KOPT-K1 (cell line): ENCODE measurements around the gene CNPY1.

Experiments used
- H3K27ac ChIP-seq: fragments of 200-600 bp; sonication (generic); 2 replicates; pipeline ENCODE4 v1.5.1; 2016; ENCODE audit warnings: antibody characterized with exemption, mild to moderate bottlenecking, low read depth, low read length; ENCODE audit not compliant: poor library complexity, severe bottlenecking
- H3K36me3 ChIP-seq: fragments of 200-600 bp; sonication (generic); 2 replicates; pipeline ENCODE4 v1.5.1; 2017; ENCODE audit warnings: antibody characterized with exemption, mild to moderate bottlenecking, low read length, moderate library complexity; ENCODE audit not compliant: insufficient read depth
- H3K9me3 ChIP-seq: fragments of 200-600 bp; sonication (generic); 2 replicates; pipeline ENCODE4 v1.5.1; 2017; ENCODE audit warnings: antibody characterized with exemption, low read length, mild to moderate bottlenecking; ENCODE audit not compliant: insufficient read depth, poor library complexity, severe bottlenecking

The CNPY1 gene

DNA sequence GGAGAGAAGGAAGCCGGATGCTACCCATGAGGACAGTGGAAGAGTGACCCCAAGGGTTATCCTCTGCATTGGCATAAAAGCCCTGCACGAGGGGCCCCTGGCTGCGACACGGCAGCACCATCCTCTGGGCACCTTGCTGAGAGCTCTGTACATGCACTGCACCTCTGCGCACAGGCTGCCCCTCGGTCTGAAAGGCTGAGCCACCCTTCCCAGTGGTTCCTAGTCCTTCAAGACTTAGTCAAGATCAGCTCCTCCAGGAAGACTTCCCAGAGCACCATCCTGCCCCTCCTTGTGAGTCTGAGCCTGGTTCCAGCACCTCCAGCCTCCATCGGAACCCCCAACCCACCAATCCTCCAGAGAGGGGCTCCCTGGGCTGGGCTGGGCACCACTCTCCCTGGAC is 37.9 kb upstream of the CNPY1 start:
- Histone ChIP-seq H3K27ac (no peak overlapping the region), H3K9me3 (no peaks in the 10 kb centered on the region), H3K36me3 (no peaks in the 10 kb centered on the region)

DNA sequence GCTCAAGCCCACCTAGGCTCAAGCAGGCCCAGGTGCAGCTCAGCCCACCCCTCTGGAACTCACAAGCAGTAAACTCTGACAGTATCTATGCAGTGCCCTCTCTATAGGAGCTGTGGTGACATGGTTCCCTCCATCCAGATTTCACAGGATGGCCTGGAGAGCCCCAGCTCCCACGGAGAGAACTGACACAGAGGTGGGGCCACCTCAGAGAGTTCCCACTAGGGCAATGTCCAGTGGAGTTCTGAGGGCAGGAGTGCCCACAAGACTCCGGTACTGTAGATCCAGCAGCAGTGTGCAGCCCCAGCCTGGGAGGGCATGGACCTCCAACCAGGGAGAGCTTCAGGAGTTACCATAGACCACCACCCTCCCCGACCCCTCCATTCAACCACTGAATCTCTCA is 37.3 kb upstream of the CNPY1 start:
- Histone ChIP-seq H3K9me3 (no peaks in the 10 kb centered on the region), H3K36me3 (no peaks in the 10 kb centered on the region), H3K27ac (no peak overlapping the region)

DNA sequence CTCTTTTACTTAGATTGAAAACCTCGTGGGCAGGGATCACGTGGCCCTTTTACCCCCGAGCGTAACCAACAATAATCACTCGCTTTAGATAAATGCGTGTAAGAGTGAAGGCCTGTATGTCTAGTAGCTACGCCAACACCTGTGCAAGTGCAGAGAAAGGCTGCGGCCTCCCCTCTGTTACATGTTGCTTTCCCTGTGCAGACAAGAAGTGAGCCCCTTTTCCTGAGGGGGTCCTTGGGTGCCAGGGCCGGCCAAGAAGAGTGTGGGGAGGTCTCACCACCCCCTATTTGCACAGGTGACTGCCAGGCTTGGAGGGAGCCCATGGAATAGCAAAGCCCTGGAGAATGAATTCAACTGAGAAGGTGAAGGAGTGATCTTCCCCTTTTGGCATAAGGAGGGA is 35.6 kb upstream of the CNPY1 start:
- no peak overlapping the region for H3K27ac ChIP-seq
- no peaks in the 10 kb centered on the region for H3K36me3 ChIP-seq
- H3K9me3 ChIP-seq = no peaks in the 10 kb centered on the region

DNA sequence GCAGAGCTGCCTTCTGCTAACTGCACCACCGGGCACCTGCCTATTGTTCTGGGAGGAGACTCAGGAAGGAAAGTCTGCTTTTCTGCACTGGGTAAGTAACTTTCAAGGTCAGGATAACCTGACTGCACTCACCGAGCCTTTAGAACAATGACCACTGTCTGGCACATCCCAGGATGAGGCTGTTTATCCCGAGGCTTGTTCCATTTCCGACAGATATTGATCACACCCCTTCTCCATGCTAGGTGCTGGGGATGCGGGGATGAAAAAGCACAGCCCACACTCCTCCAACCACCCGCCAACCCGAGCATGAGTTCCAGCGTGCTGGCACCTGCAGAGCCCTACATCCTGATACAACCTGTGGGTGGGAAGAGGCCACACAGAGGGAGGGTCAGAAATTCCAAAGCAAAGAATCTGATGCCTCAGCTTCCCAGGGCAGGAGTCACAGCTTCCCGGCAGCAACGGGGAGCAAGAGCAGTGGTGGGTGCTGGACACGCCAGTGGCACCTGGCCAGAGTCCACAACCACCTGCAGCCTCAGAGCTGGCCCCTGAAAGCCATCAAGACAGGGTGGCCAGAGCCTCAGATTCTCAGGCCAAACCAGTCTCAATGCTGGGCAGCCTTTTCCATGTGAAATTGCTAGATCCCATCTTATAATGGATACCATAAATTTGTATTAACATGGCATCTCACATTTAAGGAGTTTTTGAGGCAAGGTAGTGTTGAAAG is 34.9 kb upstream of the CNPY1 start:
- no peaks in the 10 kb centered on the region for H3K9me3 ChIP-seq
- H3K36me3 ChIP-seq = no peaks in the 10 kb centered on the region
- H3K27ac ChIP-seq = no peak overlapping the region

DNA sequence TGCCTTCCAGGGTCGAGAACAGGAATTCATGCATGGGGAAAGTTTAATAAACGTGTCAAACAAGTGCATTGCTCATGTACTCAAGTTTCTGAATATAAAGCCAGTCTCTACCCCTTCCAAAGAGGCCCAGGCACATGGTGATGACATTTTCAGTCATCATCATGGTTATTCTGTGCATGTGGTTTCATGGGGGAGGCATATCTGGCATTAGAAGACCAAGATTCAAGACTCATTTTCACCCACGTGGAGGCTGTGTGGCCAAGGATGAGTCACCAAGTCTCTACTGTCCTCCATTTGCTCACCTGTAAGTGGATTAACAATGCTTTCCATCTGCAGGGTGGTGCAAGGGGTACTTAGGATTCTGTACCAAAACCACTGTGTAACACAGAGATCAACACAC is 34.0 kb upstream of the CNPY1 start:
- no peaks in the 10 kb centered on the region for H3K9me3 ChIP-seq
- H3K27ac ChIP-seq = no peak overlapping the region
- no peaks in the 10 kb centered on the region for H3K36me3 ChIP-seq

DNA sequence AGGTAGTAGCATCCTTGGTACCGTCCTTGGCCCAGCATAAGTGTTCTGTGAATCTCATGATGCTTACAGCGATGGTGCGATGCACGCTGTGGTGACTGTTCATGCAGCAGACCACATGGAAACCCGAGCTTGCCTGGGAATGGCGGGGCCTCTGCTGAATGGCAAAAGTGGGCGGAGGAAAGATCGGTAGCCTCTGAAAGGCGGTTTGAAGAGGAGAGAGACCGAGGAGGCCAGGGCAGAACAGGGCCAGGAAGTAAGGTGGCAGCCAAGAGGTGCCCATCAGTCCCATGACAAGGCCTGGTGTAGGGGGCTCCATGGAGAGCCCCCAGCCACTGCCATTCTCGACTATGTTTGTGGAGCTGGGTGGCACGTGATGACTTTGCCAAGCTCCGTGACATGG is 33.2 kb upstream of the CNPY1 start:
- Histone ChIP-seq H3K27ac (no peak overlapping the region), H3K9me3 (no peaks in the 10 kb centered on the region), H3K36me3 (no peaks in the 10 kb centered on the region)

DNA sequence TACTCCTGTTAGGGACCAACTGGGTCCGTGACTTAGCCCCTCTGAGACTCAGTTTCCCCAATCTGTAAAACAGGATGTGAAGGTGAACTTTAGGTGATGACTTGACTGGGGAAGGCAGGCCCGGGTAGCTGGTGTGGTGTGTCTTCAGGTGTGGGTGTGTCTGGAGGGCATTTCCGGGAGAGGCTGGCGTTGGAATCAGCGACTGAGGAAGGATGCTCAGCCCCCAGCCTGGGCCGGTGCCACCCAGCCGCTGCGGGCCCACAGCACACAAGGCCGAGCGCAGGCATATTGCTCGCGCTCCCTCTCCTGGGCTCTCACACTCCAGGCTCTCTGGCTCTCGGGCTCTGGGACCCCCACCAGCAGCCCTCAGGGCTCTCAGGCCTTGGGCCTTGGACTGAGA is 31.7 kb upstream of the CNPY1 start:
- Histone ChIP-seq H3K27ac (no peak overlapping the region), H3K9me3 (no peaks in the 10 kb centered on the region), H3K36me3 (no peaks in the 10 kb centered on the region)

DNA sequence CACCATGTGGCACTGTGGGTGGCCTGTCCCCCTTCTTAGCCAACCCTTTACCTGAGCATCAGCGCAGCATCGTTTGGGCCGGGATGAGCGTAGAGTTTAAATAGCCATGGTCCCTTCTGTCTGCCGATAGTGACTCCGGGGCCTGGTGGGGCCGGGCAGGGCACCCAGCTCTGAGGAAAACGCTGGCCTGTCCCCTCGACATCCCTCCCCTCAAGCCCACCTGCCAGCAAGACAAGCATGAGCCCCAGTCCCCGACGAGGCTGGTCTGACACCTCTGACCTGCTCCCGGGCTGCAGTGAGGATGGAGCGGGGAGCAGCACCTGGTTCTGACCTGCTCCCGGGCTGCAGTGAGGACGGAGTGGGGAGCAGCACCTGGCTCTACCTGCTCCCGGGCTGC is 31.1 kb upstream of the CNPY1 start:
- H3K9me3 ChIP-seq = no peaks in the 10 kb centered on the region
- no peak overlapping the region for H3K27ac ChIP-seq
- H3K36me3 ChIP-seq = no peaks in the 10 kb centered on the region

DNA sequence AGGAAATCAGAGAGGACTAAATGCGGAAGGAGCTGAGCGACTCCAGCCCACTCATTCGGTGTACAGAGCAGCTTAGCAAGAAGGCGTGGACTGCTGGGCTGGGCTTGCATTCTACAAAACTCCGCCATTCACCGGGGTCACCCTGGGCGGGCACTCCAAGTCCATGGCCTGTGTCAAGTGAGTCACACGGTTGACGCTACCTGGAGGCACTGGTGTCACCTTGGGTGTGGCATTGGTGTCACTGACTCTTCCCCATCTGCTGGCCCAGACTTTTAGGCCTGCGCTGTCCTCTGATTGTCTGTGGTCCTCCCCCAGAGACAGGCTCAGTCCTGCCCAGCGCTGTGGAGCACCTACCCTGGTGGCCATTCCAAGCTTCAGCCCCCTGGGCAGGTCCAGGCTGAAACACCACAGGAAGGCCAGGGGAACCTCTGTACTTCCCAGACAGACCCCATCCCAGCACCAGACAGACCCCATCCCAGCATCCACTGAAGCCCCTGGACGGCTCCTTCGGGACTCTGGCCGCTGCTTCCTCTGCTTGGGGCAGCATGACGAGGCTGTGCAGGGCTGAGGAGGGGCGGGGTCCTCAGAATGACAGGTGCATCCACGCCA is 30.6 kb upstream of the CNPY1 start:
- Histone ChIP-seq H3K27ac (no peak overlapping the region), H3K9me3 (no peaks in the 10 kb centered on the region), H3K36me3 (no peaks in the 10 kb centered on the region)

DNA sequence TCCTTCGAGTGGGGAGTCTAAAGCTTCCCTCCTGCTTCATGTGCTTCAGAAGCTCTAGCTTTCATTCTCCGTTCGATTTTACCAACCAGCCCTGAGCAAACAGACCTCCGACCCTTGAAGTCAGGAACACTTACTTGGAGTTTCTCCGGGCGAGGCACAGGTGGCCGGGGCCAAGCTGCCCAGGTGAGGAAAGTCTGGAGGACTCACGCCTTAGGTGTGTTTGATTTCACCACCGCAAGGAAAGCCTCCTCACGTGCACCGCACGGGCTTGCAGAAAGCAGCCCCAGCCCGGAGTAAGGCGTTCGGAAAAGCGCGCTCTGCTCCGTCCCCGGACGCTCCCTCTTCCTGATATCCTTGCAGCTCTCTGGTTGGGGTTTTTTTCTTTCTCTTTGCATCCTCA is 30.1 kb upstream of the CNPY1 start:
- no peaks in the 10 kb centered on the region for H3K9me3 ChIP-seq
- no peak overlapping the region for H3K27ac ChIP-seq
- H3K36me3 ChIP-seq = no peaks in the 10 kb centered on the region

DNA sequence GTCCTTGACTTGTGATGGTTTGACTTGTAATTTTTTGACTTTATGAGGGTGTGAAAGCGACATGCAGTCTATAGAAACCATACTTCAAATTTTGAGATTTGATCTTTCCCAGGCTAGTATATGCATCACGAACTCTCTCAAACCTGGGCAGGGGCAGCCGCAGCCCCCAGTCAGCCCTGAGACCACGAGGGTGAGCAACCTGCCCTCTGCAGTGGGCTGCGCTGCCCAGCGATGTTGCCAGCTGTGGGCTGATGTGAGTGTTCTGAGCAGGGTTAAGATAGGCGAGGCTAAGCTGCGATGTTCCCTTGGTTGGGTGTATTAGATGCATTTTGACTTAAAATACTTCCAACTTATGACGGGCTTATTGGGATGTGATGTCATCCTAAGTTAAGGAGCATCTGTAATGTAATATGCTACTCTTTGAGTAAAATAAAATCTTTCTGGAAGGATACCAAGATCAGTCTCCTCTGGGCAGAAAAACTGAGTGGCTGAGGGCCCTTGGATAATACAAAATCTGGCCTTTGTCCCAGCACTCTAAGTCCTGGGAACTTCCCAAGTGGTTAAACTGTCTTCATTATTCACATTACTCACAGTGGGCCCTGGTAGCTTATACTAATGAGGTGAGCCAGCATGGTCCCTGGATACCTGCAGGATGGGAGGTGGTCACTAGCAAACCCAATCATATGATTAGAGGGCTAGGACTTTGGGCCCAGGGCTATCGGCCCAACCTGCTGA is 28.4 kb upstream of the CNPY1 start:
- Histone ChIP-seq H3K9me3 (no peaks in the 10 kb centered on the region), H3K27ac (no peak overlapping the region), H3K36me3 (no peaks in the 10 kb centered on the region)

DNA sequence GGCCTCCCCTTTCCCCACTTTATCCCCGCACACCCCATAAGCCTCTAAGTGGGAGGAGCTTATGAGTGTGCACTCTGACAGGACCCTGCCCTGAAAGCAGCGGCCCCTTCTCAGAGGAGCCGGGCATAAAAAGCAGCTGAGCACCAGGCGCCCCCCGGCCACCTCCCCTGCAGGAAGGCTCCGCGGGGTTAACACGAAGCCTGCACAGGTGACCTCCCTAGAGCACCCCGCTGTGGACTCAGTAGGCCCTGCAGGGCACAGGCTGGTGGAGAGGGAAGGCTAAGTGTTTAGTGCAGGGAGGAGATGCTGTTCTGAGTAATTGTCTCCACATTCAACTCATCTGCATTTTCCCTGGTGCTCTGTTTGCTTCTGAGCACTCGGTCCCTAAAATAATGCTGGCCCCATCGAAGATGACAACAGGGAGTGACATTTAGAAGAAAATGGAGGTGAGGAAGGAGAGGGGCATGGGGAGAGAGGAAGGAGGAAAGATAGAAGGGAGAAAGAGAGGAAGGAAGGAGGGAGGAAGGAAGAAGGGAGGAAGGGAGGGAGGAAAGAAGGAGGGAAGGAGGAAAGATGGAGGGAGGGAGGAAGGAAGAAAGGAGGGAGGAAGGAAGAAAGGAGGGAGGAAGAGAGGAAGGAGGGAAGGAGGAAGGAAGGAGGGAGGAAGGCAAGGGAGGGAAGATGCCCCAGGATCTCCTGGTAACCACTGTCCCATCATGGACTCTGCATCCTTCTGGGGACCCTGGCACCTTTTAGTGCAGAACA is 25.4 kb upstream of the CNPY1 start:
- no peaks in the 10 kb centered on the region for H3K36me3 ChIP-seq
- no peaks in the 10 kb centered on the region for H3K9me3 ChIP-seq
- H3K27ac ChIP-seq = no peak overlapping the region

DNA sequence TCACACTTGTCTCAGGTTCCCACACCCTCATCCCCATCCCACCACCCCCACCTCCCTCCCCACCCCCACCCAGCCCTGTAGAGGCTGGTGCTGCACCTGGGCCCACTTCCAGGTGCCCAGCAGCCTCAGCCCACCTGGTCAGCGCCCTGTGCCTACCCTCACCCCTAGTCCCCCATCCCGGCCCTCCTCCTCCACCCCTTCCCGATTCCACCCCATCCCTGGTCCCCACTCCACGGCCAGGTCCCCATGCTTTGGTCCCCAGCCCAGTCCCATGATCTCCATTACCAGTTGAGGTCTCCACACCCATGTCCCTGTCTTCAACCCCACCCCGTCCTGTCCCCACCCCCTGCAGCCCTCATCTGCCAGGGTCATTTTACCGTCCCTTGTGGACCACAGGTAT is 24.6 kb upstream of the CNPY1 start:
- no peak overlapping the region for H3K27ac ChIP-seq

DNA sequence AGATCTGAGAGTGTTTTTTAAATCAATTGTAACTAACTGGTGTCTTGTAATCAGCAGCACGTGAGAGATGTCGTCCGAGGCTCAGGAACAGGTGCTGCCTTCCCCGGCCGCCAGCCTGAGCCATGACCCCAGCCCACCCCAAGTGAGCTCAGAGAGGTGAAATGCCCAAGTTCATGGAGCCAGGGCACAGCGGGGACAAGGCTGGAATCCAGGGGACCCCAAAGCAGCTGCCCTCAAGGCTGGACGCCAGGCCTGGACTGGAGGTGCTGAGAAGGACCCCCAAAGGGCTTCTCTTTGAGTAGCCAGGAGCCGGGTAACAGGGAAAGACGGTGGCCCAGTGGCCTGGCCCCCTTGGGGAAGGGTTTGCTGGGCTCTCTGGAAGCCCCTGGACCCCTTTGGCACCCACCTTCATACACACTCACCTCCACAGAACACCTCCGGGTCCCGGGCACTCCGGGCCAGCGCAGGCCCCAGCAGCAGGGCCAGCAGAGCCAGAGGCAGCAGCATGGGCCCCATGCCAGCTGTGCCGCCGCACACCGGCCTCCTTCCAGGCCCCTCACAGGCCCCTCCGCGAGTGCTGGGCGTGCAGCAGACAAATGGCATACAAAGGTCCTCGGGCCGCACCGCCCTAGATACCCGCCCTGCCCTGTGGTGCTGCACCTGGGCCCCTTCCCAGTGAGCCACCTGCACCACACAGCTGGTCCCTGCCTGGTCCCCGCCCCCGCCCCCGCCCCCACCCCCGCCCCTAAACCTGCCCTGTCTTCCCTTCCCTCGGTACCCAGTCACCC is 24.0 kb upstream of the CNPY1 start:
- Histone ChIP-seq H3K9me3 (no peaks in the 10 kb centered on the region), H3K27ac (no peak overlapping the region), H3K36me3 (no peaks in the 10 kb centered on the region)

More for the DNA sequence above, 24.6 kb upstream of the CNPY1 start:
- Histone ChIP-seq H3K36me3 (no peaks in the 10 kb centered on the region), H3K9me3 (no peaks in the 10 kb centered on the region)
